Stimulated activated naive CD8-positive, alpha-beta T cell treated with anti-CD3 and anti-CD28 coated beads, Interleukin-15, Interleukin-2, amounts not matched to agents 100 U/mL and 50 U/mL, for 24 hours (primary cell): Measurements from ENCODE around the gene TMEM135.
"Not testable (repeated sequence)": the region's sequence is repeated elsewhere in the genome, so short reads cannot be mapped to it uniquely, and the experiment has no call there.

Experiments used
- ATAC-seq: fragments of 150-1000 bp; cut with Tn5 transposase; one replicate; pipeline ENCODE4 v1.10.0; 2021
- DNase-seq: peaks from one replicate; pipeline ENCODE4 v3.0.0; 2021

The TMEM135 gene

GRCh38 chr11:87258171-87258833 lies 220.6 kb downstream of the TMEM135 start:
- ATAC-seq (no peak), DNase-seq (no peak)

- ATAC-seq (no peak), DNase-seq (no peak)
These were observed 222.0 kb downstream of the TMEM135 start for GRCh38 chr11:87259736-87260135.

- no peak for DNase-seq
- ATAC-seq = no peak
These were observed 223.1 kb downstream of the TMEM135 start for GRCh38 chr11:87260811-87261210.

GRCh38 chr11:87263264-87263838 lies 225.6 kb downstream of the TMEM135 start:
- no peak for DNase-seq
- ATAC-seq = no peak

- no peak for ATAC-seq
- no peak for DNase-seq
These were observed 226.2 kb downstream of the TMEM135 start for GRCh38 chr11:87263979-87264378.

- ATAC-seq (no peak), DNase-seq (no peak)
These were observed 227.4 kb downstream of the TMEM135 start for GRCh38 chr11:87265132-87265531.

GRCh38 chr11:87265979-87266378 lies 228.2 kb downstream of the TMEM135 start:
- no peak for DNase-seq
- no peak for ATAC-seq

GRCh38 chr11:87266751-87267150 lies 229.0 kb downstream of the TMEM135 start:
- no peak for DNase-seq
- no peak for ATAC-seq

GRCh38 chr11:87271951-87272350 lies 234.2 kb downstream of the TMEM135 start:
- ATAC-seq, DNase-seq: not testable (repeated sequence)

- no peak for ATAC-seq
- DNase-seq = no peak
These were observed 237.4 kb downstream of the TMEM135 start for GRCh38 chr11:87275176-87275575.

- DNase-seq (no peak), ATAC-seq (no peak)
These were observed 242.4 kb downstream of the TMEM135 start for GRCh38 chr11:87280143-87280542.

GRCh38 chr11:87281496-87281895 lies 243.8 kb downstream of the TMEM135 start:
- ATAC-seq (no peak), DNase-seq (no peak)

GRCh38 chr11:87284306-87284705 lies 246.6 kb downstream of the TMEM135 start:
- ATAC-seq = no peak
- DNase-seq = no peak

- not testable (repeated sequence) for DNase-seq, ATAC-seq
These were observed 247.9 kb downstream of the TMEM135 start for GRCh38 chr11:87285674-87286073.

- DNase-seq = no peak
- no peak for ATAC-seq
These were observed 248.6 kb downstream of the TMEM135 start for GRCh38 chr11:87286338-87286737.

- ATAC-seq = no peak
- DNase-seq = no peak
These were observed 252.7 kb downstream of the TMEM135 start for GRCh38 chr11:87290304-87290922.

GRCh38 chr11:87292598-87292997 lies 254.9 kb downstream of the TMEM135 start:
- no peak for ATAC-seq
- no peak for DNase-seq

- DNase-seq (no peak), ATAC-seq (no peak)
These were observed 257.5 kb downstream of the TMEM135 start for GRCh38 chr11:87295237-87295636.

GRCh38 chr11:87296627-87297026 lies 258.9 kb downstream of the TMEM135 start:
- no peak for ATAC-seq
- DNase-seq = no peak

- no peak for ATAC-seq
- DNase-seq = no peak
These were observed 260.4 kb downstream of the TMEM135 start for GRCh38 chr11:87298155-87298554.

- ATAC-seq (no peak), DNase-seq (no peak)
These were observed 261.3 kb downstream of the TMEM135 start for GRCh38 chr11:87299041-87299481.

- DNase-seq = no peak
- ATAC-seq = no peak
These were observed 263.1 kb downstream of the TMEM135 start for GRCh38 chr11:87300640-87301380.
